GM10248 (cell line): ENCODE results near the gene PCP4.

Experiments
- CTCF ChIA-PET: fragments of 300-600 bp; sonication (Branson Sonifier 250); formaldehyde crosslinking; extraction: SDS; loops from one replicate; lab custom pipeline; 2021; ENCODE audit warnings: antibody characterized with exemption; lab: Yijun Ruan, JAX
- POLR2A ChIA-PET: fragments of 350-650 bp; sonication (Branson Sonifier 250); formaldehyde crosslinking; extraction: SDS; loops from one replicate; lab custom pipeline; 2020; ENCODE audit warnings: antibody characterized with exemption; lab: Yijun Ruan, JAX
- DNase-seq: peaks from one replicate; pipeline ENCODE4 v3.0.0; 2012; ENCODE audit errors: extremely low spot score
- CTCF ChIP-seq: IDR thresholded peaks from 2 replicates; pipeline ENCODE4 v1.5.1; 2012; ENCODE audit warnings: mild to moderate bottlenecking, low read depth; ENCODE audit errors: extremely low read depth, missing control alignments, control extremely low read depth

Gene PCP4

GRCh38 chr21:39956586-39956985, 89.3 kb downstream of the PCP4 start:
- ChIA-PET CTCF (no interaction called here), POLR2A (no interaction called here)
- no peak for TF ChIP-seq CTCF
- DNase-seq = no peak

DNA sequence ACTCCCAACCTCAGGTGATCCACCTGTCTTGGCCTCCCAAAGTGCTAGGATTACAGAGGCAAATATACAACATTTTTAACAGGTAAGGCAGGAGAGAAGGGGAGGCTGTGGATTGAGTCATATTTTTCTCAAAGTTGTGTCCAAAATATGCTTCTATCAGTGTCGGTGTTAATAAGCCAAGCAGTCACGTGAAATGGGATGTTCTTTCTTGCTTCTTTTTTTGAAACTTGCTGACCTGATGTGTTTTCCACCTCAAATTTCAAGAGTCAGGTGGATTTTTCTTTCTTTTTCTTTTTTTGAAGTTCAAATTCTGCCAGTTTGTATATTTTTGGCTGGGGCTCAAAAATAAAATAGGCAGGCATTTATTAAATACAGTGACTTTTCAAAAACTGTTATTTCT, 91.5 kb downstream of the PCP4 start:
- POLR2A ChIA-PET = no interaction called here
- TF ChIP-seq CTCF = no peak
- no peak for DNase-seq
- CTCF ChIA-PET = no interaction called here

- no peak for TF ChIP-seq CTCF
- CTCF ChIA-PET = interaction anchor here (0.9 kb wide), 1 partner anchor 135 kb away, joined by 3 read pairs; no protein-coding TSS in a partner anchor
- DNase-seq = no peak
- POLR2A ChIA-PET = no interaction called here
Observed at GRCh38 chr21:39961251-39961650, 94.0 kb downstream of the PCP4 start.

DNA sequence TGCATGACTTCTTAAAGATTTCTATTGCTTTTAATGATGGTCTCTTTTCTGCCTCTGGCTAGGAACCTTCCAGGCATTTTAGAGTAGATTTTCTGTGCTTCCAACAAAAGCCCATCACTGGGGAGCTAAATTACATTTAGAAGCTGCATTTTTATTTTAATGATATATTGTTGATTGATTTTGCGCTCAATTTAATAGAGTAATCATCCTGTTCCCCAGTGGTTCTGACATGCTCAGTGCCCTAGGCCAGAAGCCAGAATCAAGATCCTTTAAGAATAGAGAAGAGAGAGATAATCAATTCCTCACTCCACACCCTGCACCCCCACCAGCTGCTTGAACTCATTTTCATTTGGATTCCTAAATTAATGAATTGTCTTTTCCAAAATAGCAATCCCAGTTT, 97.8 kb downstream of the PCP4 start:
- ChIA-PET CTCF (interaction anchor here (1.0 kb wide), 1 partner anchor 14 kb away, joined by 3 read pairs; no protein-coding TSS in a partner anchor), POLR2A (no interaction called here)
- no peak for DNase-seq
- no peak for TF ChIP-seq CTCF

- ChIA-PET POLR2A (no interaction called here), CTCF (no interaction called here)
- DNase-seq = no peak
- no peak for TF ChIP-seq CTCF
Observed at GRCh38 chr21:39966786-39967185, 99.5 kb downstream of the PCP4 start.

GRCh38 chr21:39968010-39968409, 100.8 kb downstream of the PCP4 start:
- no peak for DNase-seq
- POLR2A ChIA-PET = no interaction called here
- CTCF ChIA-PET = no interaction called here
- no peak for TF ChIP-seq CTCF
